DND-41 (cell line): Measurements from ENCODE around the gene SPPL2B.
A peak's percentile ranks its signal among the peaks of the same experiment; 100 is the strongest.
"Not testable (repeated sequence)": the region's sequence is repeated elsewhere in the genome, so short reads cannot be mapped to it uniquely, and the experiment has no call there.

Source experiments
- ATAC-seq: fragments of 200-7000 bp; cut with Tn5 transposase; 3 replicates; pipeline ENCODE4 v1.9.1; 2021; ENCODE audit warnings: low read depth; ENCODE audit not compliant: insufficient read depth
- DNase-seq: peaks from one replicate; pipeline ENCODE4 v3.0.0-alpha.2; 2020
- H2AFZ ChIP-seq: 2 replicates; pipeline ENCODE4 v1.6.0; 2012; ENCODE audit warnings: low read depth, low read length
- H3K27ac ChIP-seq: 2 replicates; pipeline ENCODE4 v1.5.1; 2012; ENCODE audit warnings: low read length, inconsistent platforms
- H3K27me3 ChIP-seq: fragments of 200-600 bp; sonication (generic); 2 replicates; pipeline ENCODE4 v1.6.0; 2012; ENCODE audit warnings: low read length, mild to moderate bottlenecking, inconsistent platforms; ENCODE audit not compliant: insufficient read depth, poor library complexity
- H3K36me3 ChIP-seq: 2 replicates; pipeline ENCODE4 v1.5.1; 2012; ENCODE audit warnings: low read length, inconsistent platforms; ENCODE audit not compliant: insufficient read depth
- H3K4me1 ChIP-seq: 2 replicates; pipeline ENCODE4 v1.5.1; 2012; ENCODE audit warnings: mild to moderate bottlenecking, low read length; ENCODE audit not compliant: insufficient read depth
- H3K4me2 ChIP-seq: 2 replicates; pipeline ENCODE4 v1.6.0; 2012; ENCODE audit warnings: mild to moderate bottlenecking, moderate library complexity, low read length, inconsistent platforms; ENCODE audit not compliant: insufficient read depth
- H3K4me3 ChIP-seq, 2 experiments: fragments of 200-600 bp in 1 of 2; shearing (Covaris generic) in 1 of 2; 2 replicates each; pipeline ENCODE4 v1.5.1; 2012 to 2016; ENCODE audit warnings: inconsistent platforms in 2 of 2, low read length in 2 of 2, mild to moderate bottlenecking in 2 of 2, low read depth in 1 of 2, moderate library complexity in 1 of 2
- H3K79me2 ChIP-seq: 2 replicates; pipeline ENCODE4 v1.6.0; 2012; ENCODE audit warnings: low read length, inconsistent platforms; ENCODE audit not compliant: insufficient read depth
- H3K9ac ChIP-seq: 2 replicates; pipeline ENCODE4 v1.6.0; 2012; ENCODE audit warnings: low read depth, mild to moderate bottlenecking, inconsistent platforms, low read length, moderate library complexity
- H3K9me3 ChIP-seq: 2 replicates; pipeline ENCODE4 v1.5.1; 2012; ENCODE audit warnings: low read length, moderate library complexity, mild to moderate bottlenecking, inconsistent platforms; ENCODE audit not compliant: insufficient read depth, severe bottlenecking
- H4K20me1 ChIP-seq: 2 replicates; pipeline ENCODE4 v1.6.0; 2012; ENCODE audit warnings: low read length; ENCODE audit not compliant: insufficient read depth
- EZH2 ChIP-seq: IDR thresholded peaks from 3 replicates; pipeline ENCODE4 v1.6.1; 2012; ENCODE audit warnings: borderline replicate concordance, low read depth, mild to moderate bottlenecking, moderate library complexity, low read length, inconsistent platforms; ENCODE audit not compliant: severe bottlenecking
- TF ChIP-seq, protein P1 (sequence below): IDR thresholded peaks from 2 replicates; pipeline ENCODE4 v1.5.1; 2012; ENCODE audit warnings: borderline replicate concordance, low read length, moderate library complexity, mild to moderate bottlenecking; ENCODE audit not compliant: poor library complexity, severe bottlenecking; ENCODE audit errors: extremely low read depth

Gene SPPL2B, protein sequence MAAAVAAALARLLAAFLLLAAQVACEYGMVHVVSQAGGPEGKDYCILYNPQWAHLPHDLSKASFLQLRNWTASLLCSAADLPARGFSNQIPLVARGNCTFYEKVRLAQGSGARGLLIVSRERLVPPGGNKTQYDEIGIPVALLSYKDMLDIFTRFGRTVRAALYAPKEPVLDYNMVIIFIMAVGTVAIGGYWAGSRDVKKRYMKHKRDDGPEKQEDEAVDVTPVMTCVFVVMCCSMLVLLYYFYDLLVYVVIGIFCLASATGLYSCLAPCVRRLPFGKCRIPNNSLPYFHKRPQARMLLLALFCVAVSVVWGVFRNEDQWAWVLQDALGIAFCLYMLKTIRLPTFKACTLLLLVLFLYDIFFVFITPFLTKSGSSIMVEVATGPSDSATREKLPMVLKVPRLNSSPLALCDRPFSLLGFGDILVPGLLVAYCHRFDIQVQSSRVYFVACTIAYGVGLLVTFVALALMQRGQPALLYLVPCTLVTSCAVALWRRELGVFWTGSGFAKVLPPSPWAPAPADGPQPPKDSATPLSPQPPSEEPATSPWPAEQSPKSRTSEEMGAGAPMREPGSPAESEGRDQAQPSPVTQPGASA

DNA sequence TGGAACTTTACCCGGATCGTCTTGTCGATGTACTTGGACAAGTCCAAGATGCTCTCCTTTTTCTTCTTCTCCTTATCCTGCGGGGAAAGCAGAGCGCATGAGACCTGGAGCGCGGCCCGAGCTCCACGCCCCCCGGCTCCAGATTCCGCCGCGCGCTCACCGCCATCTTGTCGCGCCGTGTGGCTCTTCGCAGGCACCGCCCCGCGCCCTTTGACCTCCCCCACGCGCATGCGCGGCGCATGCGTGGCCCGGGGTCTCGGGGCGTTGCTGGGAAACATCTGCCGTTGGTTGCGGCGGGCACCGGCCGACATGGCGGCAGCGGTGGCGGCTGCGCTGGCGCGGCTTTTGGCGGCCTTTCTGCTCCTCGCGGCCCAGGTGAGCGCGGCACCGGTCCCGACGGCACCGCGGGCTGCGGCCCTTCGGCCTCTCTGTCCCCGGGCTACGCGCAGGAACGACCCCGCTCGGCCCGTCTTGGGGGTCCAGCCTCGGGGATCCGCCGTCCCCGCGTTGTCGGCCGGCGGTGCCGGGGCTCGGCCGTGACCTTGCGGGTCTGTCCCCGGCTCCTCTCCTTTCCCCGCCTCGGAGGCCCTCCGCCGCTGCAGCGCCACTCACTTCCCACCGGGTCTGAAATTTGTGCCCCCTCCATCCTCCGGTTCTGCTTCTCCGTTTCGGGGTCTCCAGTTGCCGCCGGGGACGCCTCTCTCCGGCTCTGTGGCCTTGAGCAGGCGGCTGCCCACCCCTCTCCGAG, at the start of gene SPPL2B, which contains the start of gene LSM7:
Gene SPPL2B (plus strand): TSS at position 284 of the 748 bp plus-strand sequence. CDS start 26 bp downstream, at position 310.
Gene LSM7 (minus strand): TSS at position 186 of the 748 bp plus-strand sequence. CDS start 20 bp downstream, at position 166.
- Histone ChIP-seq H3K4me3 (peak within 1 kb of the TSS; percentile 79 to 98), H3K4me2 (peak within 1 kb of the TSS; percentile 90), H3K36me3 (peaks cover 43% of the 10 kb centered on the region), H3K27me3 (no peaks in the 10 kb centered on the region), H3K4me1 (peaks cover 67% of the 10 kb centered on the region), H3K79me2 (peaks cover 92% of the 10 kb centered on the region), H2AFZ (peak within 1 kb of the TSS; percentile 80), H3K27ac (peak within 1 kb of the TSS; percentile 96), H3K9ac (peak within 1 kb of the TSS; percentile 99), H4K20me1 (peaks cover 35% of the 10 kb centered on the region), H3K9me3 (no peaks in the 10 kb centered on the region)
- DNase-seq (peak; percentile 93), ATAC-seq (peak; percentile 62)
- TF ChIP-seq, protein P1, sequence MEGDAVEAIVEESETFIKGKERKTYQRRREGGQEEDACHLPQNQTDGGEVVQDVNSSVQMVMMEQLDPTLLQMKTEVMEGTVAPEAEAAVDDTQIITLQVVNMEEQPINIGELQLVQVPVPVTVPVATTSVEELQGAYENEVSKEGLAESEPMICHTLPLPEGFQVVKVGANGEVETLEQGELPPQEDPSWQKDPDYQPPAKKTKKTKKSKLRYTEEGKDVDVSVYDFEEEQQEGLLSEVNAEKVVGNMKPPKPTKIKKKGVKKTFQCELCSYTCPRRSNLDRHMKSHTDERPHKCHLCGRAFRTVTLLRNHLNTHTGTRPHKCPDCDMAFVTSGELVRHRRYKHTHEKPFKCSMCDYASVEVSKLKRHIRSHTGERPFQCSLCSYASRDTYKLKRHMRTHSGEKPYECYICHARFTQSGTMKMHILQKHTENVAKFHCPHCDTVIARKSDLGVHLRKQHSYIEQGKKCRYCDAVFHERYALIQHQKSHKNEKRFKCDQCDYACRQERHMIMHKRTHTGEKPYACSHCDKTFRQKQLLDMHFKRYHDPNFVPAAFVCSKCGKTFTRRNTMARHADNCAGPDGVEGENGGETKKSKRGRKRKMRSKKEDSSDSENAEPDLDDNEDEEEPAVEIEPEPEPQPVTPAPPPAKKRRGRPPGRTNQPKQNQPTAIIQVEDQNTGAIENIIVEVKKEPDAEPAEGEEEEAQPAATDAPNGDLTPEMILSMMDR = no peak
- TF ChIP-seq EZH2 = no peak

DNA sequence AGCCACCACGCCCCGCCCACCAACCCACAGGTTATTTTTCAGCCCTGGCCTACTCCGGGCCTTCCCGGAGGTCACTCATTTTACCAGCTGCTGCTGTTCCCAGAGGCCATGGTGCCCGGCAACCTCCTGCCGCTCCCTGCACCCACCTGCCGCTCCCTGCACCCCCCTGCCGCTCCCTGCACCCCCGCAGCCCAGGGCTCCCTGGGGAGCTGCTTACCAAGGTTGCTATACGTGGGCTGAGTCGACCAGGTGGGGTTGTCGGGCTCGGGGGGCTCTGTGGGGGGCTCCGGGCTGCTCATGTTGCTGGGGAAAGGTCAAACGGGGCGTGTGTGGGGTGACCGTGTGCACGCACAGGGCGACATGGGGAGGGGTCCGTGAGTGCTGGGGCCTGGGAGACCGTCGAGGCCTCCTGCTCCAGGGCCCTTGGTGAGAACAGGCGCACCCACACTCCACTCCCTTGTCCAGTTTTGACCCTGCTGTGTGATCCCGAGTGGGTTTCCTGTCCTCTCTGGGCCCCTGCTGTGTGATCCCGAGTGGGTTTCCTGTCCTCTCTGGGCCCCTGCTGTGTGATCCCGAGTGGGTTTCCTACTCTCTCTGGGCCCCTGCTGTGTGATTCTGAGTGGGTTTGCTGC, 47.7 kb upstream of the SPPL2B start:
- Histone ChIP-seq H3K36me3 (peaks cover 7% of the 10 kb centered on the region), H3K9ac (no peak overlapping the region), H2AFZ (no peak overlapping the region), H3K4me1 (no peaks in the 10 kb centered on the region), H3K4me3 (no peak overlapping the region), H3K27ac (no peak overlapping the region), H3K9me3 (no peaks in the 10 kb centered on the region), H3K27me3 (no peaks in the 10 kb centered on the region), H3K4me2 (no peak overlapping the region), H3K79me2 (0 out of 2 replicates have a peak, but pooled peaks cover 2% of the 10 kb centered on the region), H4K20me1 (peaks cover 10% of the 10 kb centered on the region; the same call in 1 of the 2 replicates)
- no peak for TF ChIP-seq EZH2
- TF ChIP-seq, protein P1 = no peak
- no peak for DNase-seq
- ATAC-seq = no peak

DNA sequence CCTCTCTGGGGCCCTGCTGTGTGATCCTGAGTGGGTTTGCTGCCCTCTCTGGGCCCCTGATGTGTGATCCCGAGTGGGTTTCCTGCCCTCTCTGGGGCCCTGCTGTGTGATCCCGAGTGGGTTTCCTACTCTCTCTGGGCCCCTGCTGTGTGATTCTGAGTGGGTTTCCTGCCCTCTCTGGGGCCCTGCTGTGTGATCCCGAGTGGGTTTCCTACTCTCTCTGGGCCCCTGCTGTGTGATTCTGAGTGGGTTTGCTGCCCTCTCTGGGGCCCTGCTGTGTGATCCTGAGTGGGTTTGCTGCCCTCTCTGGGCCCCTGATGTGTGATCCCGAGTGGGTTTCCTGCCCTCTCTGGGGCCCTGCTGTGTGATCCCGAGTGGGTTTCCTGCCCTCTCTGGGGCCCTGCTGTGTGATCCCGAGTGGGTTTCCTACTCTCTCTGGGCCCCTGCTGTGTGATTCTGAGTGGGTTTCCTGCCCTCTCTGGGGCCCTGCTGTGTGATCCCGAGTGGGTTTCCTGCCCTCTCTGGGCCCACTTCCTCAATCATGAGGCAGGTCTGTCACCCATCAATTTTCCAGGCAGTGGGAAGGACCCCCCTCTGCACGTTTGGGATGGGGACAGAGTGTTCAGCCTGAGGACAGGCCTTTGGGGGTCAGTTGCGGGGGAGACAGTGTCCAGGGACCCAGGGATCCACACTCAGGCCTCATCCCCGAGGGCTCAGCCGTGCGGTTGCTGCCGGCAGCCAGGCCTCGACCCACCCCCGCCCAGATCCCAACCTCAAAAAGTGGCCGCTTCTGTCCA, 47.0 kb upstream of the SPPL2B start:
- not testable (repeated sequence) for H2AFZ ChIP-seq, H3K9me3 ChIP-seq, H3K79me2 ChIP-seq, H3K36me3 ChIP-seq, ATAC-seq, H3K4me2 ChIP-seq, H3K4me1 ChIP-seq, H4K20me1 ChIP-seq, H3K9ac ChIP-seq, H3K4me3 ChIP-seq, H3K27ac ChIP-seq, DNase-seq, H3K27me3 ChIP-seq
